ENCODE measurements around the gene TP53I3. TPM values are rescaled to one million over a fixed set of nuclear protein-coding genes. Genes with fewer than 3 reads are reported as not detected.

Gene TP53I3
- total RNA-seq, 1 experiment from 2014 or later = 48.1 TPM

DNA sequence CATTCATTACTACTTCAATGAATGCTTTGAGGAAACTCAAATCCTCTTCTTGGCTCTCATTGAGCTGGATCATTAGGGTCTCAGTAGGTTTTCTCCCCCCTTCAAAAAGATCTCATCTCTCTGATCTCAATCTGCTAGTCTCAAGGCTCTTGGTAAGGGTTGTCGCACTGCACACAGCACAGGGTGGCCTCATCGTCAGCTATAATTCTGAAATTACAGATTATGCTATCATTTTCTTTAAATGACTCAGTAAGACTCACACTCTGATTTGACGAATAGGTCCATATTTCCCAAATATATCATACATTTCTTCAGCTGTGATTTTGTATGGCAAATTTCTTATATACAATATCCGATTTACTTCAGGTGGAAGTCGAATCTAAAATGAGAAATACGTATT is 10.8 kb downstream of the TP53I3 start:
- Histone ChIP-seq H3K18ac (ENCODE audit: insufficient read length, low read depth, low read length) (no peak overlapping the region), H4K8ac (replicated peaks; ENCODE audit: insufficient read length, low read depth, low read length) (no peak overlapping the region), H4K20me1 (ENCODE audit: control insufficient read depth, insufficient read depth, insufficient read length) (no peaks in the 10 kb centered on the region), H2BK5ac (ENCODE audit: insufficient read length, low read length) (no peak overlapping the region), H2BK20ac (ENCODE audit: low read depth, low read length, poor library complexity, severe bottlenecking) (no peak overlapping the region), H3K79me1 (ENCODE audit: insufficient read depth, low read depth, low read length, poor library complexity, severe bottlenecking) (peaks cover 2% of the 10 kb centered on the region), H2BK12ac (ENCODE audit: insufficient read length, low read depth, low read length) (no peak overlapping the region), H3K9ac (ENCODE audit: extremely low read depth, insufficient read length, low read length) (no peak overlapping the region), H3K4me2 (ENCODE audit: insufficient read depth, insufficient read length, low read length) (no peak overlapping the region), H3K9me3 (ENCODE audit: control insufficient read depth, low read depth, low read length) (no peaks in the 10 kb centered on the region), H3K27me3 (ENCODE audit: insufficient read depth, low read length) (no peaks in the 10 kb centered on the region), H3K4ac (ENCODE audit: low read depth, low read length) (no peak overlapping the region), H2AFZ (ENCODE audit: low read length) (no peak overlapping the region), H3K4me1 (ENCODE audit: insufficient read depth, low read length) (peaks cover 3% of the 10 kb centered on the region; the same call in 1 of the 2 replicates), H4K5ac (ENCODE audit: insufficient read length, low read depth, low read length) (no peak overlapping the region), H3K14ac (ENCODE audit: insufficient read depth, low read length) (no peak overlapping the region), H3T11ph (ENCODE audit: low read length) (no peak overlapping the region), H3K27ac (ENCODE audit: insufficient read length, low read depth, low read length) (no peak overlapping the region), H4K91ac (ENCODE audit: insufficient read length, low read depth, low read length) (no peak overlapping the region), H2AK5ac (ENCODE audit: insufficient read length, low read length) (no peak overlapping the region), H2BK120ac (ENCODE audit: low read depth, low read length, poor library complexity, severe bottlenecking) (no peak overlapping the region), H3K79me2 (ENCODE audit: insufficient read depth, low read length) (no peaks in the 10 kb centered on the region; the same call in 1 of the 2 replicates), H2BK15ac (ENCODE audit: low read depth, low read length) (no peak overlapping the region), H3K56ac (ENCODE audit: insufficient read length, low read depth, low read length) (no peak overlapping the region), H3K23me2 (ENCODE audit: insufficient read length, low read depth, low read length, poor library complexity, severe bottlenecking) (peaks cover 11% of the 10 kb centered on the region), H3K23ac (ENCODE audit: insufficient read length, low read depth, low read length) (no peak overlapping the region)
- no peak for DNase-seq
- Mint-ChIP-seq H3K4me1 (peaks cover 17 to 19% of the 10 kb centered on the region in 2 experiments), H3K9me3 (no peaks in the 10 kb centered on the region), H3K27me3 (ENCODE audit: low read depth) (no peaks in the 10 kb centered on the region), H3K4me3 (peak overlapping the region in 1 of 2 experiments; percentile 15; a peak in 1 of 5 replicates), H3K36me3 (ENCODE audit: insufficient read depth in 1 of 3, low read depth in 3 of 3) (peaks cover 21 to 40% (median 29%) of the 10 kb centered on the region in 3 experiments), H3K27ac (no peak overlapping the region)
- TF ChIP-seq CTCF (conservative IDR thresholded peaks at IDR 0.05) = no peak
- WGBS (ENCODE audit: extremely low coverage, insufficient read length, low lambda C conversion rate) = no CpG with 5 or more reads among the region's 6 CpGs

Measured in H9 (cell line).